NT2/D1 (cell line): ENCODE measurements around the gene APOA4.

Experiments
- SUZ12 ChIP-seq: IDR thresholded peaks from 2 replicates; pipeline ENCODE4 v1.6.1; 2011; ENCODE audit not compliant: insufficient read length, insufficient read depth; ENCODE audit errors: extremely low read depth
- YY1 ChIP-seq: IDR thresholded peaks from 2 replicates; pipeline ENCODE4 v1.6.1; 2011; ENCODE audit not compliant: insufficient read length, insufficient read depth

- TF ChIP-seq YY1 (no peak), SUZ12 (no peak)
Observed at GRCh38 chr11:116855413-116855812, 32.3 kb upstream of the APOA4 start.
